HG03095 (cell line): ENCODE measurements around the gene EMX1.

Experiments
- ATAC-seq: cut with Tn5 transposase; IDR thresholded peaks from one replicate; pipeline ENCODE4 v1.9.1; 2021; ENCODE audit warnings: moderate library complexity; ENCODE audit not compliant: unreplicated experiment

The EMX1 gene

DNA sequence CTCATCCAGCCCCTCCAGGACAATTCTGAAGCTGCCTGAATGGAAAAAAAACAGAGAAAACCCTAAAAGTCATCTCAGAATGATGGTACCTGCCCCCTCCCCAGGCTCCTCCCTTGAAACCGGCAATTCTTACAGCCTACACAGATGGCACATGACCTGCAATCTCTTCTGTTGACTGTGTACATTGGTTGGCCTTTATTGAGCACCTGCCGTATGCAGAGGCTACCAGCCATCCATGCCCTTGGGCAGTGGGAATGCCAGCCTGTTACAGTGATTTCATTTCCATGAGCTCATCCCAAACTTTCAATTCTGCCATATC, 57.1 kb downstream of the EMX1 start:
- ATAC-seq: no peak

DNA sequence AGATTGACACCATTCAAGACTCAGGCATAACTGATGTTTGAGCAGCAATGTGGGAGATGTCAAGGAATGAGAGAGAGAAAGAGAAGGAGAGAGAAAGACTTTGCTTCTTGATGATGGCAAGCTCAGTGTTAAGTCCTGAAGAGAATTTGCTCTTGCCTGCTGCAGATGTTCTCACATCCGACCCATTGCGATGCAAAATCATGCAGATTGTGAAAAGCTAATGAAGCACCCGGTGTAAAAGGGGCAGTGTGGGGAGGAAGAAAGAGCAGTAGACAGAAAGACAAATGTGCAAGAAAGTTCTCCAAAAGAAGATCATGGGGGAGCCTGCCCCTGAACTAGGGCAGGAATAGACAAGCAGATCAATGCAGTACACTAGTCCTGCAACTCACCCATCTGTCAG, 57.7 kb downstream of the EMX1 start:
- no peak for ATAC-seq

DNA sequence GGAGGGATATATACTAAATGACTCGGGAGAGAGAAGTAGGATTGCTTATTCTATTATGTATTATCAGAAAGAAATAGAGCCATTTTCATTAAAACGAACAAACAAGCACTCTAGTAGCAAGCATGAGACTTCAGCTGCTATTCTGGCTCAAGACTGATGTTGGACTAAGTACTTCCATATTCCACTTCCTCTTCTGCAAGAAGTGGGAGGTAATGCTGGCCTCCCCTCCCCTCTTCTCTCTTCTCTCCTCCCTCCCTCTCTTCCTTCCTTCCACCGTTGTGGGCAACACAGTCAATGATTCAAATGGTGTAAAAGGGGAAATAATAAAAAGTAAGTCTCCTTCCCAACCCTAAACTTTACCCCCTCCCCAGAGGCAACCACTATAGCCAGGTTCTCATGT, 62.6 kb downstream of the EMX1 start:
- no peak for ATAC-seq

DNA sequence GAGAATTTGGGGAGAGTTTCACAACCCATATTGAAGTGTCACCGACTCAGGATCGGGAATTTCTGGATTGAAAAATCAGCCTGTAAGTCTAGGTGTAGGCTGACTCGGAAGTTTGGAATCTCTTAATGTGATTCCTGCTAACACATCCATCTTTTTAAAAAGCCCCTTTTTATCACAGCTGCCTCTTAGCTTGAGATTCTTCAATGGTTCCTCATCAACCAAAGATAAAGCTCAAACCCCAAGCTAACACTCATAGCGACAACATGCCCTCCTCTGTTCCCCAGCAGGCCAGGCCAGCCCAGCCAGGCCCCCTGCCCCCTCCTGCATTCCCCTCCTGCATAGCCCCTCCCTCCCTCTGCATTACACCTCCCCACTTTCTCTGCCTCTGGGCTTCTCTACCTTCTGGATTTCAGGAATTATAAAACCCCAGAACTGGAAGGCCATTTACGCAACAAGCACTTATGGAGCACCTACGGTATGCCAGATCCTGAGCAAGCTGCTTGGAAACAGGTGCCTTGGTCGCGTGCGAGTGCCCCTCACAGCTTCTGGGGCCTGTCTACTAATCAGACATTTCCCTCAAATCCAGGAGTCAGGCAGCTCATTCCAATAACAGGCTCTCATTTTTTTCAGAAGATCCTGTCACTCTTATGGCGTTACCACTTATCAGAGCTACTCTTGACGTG, 63.4 kb downstream of the EMX1 start:
- no peak for ATAC-seq

DNA sequence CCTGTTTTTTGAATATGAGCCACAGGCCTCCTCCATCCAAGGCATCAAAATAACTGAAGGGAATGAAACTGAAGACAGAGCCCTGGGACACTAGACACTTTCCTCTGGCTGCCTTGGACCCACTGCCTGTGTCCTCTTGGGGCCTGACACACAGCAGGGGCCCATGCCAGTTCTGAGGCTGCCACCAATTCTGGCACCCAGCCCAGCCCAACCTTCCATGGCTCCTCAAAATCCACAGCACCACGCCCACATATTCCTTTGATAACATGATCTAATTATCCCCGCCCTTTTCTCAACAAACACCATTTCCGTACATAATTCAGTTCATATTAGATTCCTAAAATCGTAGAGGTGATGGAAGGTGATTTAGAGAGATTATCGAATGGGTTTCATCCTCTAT, 64.2 kb downstream of the EMX1 start:
- ATAC-seq: no peak

DNA sequence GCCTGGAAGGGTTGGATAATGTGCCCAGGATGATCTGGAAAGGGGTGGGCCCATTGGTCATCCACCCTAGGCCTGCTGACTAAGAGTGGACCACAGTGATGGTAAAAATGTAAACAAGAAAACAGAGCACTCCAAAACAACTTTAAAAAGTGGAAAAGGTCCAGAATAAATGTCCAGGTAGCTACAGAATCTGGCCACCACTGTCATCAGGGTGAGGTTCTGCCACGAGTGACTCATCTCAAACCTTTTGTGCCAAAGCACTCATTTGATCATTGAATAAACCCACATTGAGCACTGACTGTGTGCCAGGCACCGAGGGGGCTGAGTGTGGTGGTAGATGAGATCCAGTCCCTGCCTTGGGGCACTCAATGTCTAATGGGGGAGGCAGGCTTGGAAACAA, 64.9 kb downstream of the EMX1 start:
- no peak for ATAC-seq

DNA sequence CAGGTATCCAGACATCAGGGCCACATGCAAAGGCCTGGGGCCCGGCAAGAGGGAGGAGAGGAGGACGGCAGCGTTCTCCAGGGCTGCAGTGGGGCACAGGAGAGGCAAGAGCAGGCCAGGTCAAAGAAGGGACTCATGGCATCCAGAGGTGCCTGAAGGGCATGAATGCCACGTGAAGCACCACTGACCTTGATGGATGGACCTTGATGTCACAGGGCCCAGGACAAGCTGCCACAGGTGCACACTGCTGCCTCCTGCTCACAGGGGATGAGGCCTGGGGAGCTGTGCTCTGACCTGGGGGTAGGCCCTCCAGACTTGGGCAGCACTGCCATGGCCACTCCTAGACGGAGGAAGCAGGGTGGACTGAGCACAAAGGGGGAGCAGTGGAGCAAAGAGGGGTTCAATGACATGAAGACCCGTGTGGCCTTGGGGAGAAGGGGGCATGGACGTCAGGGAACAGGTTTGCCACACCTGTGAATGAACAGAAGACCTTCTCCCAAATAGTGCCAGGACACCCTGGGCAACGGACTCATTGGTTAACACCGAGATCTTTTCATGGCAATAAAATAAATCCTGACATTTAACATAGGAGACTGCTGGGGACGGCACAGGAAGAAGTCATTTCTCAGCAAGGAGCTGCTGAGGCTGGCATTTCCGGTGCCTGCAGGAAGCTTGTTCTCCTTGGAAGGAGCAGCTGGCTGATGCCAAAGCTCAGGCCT, 65.6 kb downstream of the EMX1 start:
- no peak for ATAC-seq

DNA sequence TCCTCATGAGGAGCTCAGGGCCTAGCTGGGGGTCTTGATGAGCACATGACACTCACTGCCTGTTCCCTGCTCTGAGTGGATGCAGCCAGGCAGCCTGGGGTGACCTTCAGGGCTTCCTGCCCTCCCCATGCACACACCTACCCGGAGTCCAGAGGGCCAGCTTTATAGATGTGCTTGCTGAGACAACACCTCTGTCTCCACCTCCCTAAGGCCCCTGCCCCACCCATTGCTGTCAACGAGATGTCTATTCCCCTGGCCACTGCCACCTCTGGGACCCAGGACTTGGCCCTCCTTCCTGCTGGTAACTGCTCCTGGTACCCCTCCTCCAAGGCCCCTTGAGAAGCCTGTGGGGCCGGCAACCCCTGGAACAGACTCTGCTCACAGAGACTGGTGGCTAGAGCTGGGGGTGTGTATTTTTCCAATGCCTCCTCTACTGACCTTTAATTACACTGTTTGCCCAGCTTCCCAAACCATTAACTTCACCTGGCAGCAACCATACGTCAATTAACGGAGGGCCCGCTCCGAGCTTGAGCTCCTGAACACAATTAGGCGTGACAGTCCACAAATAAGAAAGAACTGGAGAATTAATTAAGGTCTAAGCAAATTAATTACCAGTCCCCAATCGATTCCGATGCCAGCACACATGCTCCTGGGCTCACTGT, 66.3 kb downstream of the EMX1 start:
- no peak for ATAC-seq

DNA sequence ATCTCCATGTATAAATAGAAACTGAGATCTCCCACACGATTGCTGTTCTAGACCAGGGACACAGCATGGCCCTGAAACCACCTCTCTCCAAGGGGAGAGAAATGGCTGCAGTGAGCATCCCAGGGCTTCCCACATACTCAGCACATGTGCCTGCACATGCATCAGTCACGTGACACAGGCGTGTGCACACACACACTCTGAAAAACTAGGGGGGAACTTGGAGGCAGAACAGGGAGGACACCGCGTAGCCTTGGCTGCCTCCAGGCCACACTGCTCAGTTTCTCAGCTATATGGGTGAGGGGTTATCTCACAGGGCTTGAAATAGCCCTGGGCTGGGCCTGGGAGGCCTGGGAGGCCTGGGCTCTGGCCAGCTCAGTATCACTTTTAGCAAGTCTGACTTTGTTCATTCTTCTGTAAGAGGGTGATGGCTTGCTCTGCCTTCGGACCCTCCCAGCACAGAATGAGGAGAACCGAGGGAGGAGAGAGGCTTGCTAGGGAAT, 66.9 kb downstream of the EMX1 start:
- ATAC-seq: no peak
